Hematopoietic multipotent progenitor cell (in vitro differentiated cells): ENCODE results near the gene HMGA1. TPM values are rescaled to one million over a fixed set of nuclear protein-coding genes. Genes with fewer than 3 reads are reported as not detected.
"Not testable (repeated sequence)": the region's sequence is repeated elsewhere in the genome, so short reads cannot be mapped to it uniquely, and the experiment has no call there.

Experiments
- DNase-seq, 3 donors: peaks; one replicate each; pipeline ENCODE4 v3.0.0-alpha.2; 2011 to 2015; ENCODE audit warnings: low read depth in 2 of 3, low spot score in 2 of 3
- total RNA-seq: library from RNA; depleted of rRNA; stranded (reverse); fragments of >200 nt; gene quantifications from one replicate; pipeline ENCODE4 v1.2.3, GENCODE V29; 2012

Gene HMGA1
- total RNA-seq, 1 donor, result 258 TPM

DNA sequence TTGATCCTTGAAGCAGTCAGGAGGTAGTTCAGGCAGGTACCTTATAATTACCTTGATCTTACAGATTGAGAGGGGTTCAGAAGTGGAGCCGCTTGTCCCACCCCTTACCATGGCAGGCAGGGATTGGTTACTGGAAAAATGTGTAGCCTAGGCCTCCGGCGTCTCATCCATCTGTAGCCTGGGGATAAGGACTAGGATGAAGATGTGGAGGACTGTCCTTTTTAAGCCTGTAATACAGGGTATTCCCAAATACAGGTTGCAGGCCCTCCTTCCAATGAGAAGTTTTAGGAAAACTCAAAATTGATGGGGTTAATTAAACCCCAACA, 2.8 kb downstream of the HMGA1 start:
- no peak for DNase-seq

DNA sequence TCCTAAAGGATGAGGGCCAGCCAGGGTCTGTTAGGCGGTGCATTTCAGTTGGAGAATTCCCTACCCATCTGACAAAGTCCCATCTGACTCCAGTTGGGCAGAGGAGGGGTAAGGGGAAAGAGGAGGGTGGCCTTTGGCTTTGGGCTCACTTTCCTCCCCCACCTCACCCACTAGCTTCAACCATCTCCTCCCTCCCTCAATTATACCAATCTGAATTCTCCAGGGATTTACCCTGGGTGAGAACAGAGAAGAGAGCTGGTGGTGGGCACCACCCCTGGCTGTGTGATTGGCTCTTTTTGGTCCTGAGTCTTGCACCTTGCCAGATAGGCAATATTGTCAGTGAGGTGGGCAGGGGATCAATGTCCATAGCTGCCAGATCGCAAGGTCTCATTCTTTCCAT, 3.2 kb downstream of the HMGA1 start:
- no peak for DNase-seq

DNA sequence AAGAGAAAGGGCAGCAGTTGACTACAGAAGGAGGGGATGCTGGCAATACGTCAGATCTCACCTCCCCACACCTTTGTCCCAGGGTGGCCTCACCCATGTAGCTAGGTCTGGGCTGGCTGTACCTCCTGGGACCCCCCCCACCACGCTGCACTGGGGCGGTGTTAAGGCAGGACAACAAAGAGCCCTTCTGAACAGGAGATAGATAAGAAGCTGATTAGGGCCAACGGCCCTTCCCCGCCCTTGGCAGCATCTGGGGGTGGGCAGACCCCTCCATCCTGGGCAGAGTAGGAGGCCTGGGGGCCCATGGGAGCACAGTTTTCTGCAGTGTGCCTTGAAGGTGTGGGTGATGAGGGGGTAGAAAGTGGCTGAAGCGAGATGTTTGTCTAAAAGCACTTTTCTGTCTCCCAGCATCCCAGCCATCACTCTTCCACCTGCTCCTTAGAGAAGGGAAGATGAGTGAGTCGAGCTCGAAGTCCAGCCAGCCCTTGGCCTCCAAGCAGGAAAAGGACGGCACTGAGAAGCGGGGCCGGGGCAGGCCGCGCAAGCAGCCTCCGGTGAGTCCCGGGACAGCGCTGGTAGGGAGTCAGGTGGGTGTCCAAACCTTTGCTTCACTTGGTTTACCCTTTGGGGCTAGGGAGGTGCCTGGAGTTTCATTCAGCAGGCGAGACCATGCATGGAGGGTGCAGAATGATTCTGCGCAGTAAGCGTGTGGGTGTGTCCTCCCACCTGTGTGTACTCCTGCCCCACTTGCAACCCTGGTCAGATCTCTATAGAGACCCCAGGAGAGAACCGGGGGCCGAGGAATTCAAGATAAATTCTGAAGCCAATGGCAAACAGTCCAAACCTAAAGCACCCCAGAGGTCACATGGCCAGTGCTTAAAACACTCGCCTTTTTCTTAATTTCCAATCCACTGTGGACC, 3.9 kb downstream of the HMGA1 start:
- DNase-seq, result no peak

DNA sequence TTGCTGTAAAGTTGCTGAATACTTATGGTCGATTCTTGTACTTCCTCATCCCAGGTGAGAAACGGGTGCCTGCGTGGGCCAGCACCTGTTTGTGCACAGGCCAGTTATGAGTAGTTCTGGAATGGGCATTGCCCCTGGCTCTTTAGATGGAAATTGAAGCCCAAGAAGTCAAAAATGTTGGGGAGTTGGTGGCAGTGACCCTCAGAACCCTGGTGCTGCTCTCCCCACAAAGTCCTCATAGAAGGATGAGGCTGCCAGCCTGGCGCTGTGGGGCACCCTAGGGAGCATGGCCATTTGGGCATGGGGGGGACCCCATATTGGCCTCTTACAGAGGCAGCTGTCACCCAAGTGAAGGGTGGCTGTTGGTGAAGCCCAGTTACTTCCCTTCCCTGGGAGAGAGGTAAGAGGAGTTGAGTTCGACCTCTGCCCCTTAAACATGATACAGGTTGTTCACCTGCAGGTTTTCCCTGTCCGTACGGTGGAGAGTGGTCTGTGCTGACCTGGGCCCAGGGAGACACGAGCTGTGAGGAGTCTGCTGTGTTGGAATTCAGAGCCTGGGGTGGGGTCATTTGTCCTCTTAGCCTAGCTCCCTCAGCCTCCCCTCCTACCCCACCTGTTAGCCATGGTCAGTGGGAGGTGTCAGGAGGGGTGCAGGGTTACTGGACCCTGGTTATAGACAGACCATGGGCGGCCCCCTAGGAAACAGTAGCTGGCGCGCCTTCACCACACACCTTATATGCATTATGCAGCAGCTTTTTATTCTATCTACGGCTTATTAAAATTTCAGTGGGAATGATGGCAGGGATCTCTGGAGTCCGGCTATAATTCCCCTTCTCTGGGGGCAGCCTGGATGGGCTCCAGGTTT, 4.9 kb downstream of the HMGA1 start:
- DNase-seq, result no peak

DNA sequence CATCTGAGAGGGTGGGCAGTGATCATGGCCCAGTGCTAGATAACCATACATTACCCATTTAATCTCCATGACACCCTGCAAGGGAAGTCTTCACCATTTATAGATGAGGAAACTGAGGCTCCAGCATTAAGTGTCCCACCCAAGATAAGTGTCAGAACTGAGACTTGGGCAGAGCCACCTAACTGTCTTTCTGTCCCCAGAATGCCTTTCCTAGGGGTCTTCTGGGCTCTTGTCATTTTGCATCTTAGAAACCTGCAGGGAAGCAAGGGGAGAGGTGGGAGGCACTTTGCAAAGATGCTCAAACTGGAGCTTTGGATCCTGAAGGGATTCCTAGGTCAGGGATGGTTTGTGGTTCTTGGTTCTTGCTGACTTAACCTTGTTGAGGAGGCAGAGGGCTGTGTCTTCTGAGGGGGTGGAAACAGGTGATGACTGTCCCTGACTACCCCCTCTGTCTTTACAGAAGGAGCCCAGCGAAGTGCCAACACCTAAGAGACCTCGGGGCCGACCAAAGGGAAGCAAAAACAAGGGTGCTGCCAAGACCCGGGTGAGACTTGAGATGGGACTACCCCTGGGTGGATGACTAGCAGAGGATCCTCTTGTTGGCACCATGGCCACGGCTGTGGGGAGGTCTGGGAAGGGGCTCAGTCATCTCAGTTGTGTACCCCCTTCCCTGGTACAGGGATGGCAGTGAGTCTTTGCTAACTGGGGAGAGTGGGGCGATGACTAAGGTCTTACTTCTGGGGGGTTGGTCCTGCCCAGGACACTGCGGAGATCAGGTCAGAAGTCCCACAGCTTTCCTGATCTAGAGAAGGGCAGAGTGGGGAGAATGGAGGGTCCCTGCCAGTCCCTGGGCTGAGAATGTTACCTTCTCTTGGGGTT, 5.8 kb downstream of the HMGA1 start:
- DNase-seq, result no peak

DNA sequence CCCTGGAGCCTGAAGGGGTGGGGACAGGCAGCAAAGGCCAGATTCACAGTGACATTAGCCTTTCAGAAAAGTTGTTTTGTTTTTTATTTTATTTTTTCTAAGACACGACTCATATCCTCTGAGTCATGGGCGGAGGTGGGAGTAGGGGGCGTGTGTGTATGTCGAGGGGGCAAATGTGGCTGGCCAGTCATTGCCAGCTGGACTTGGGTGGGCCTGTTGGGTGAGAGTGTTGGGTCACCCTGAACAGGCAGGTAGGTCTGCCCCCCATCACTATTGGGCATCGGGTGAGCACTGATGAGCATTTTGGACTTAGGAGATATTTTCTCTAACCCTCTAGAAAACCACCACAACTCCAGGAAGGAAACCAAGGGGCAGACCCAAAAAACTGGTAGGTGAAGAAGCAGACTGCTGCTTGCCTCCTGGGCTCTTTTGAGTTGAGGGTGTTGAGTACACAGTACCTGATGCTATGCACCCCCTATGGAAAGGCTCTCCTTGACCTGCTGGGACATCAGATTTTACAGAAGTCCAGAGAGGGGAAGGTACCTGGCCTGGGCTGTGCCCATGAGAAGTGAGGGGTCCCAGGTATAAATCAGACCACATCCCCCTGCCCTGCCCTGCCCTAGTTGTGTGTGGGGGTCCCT, 6.6 kb downstream of the HMGA1 start:
- DNase-seq, result peak in 1 of 3 donors; percentile 56

DNA sequence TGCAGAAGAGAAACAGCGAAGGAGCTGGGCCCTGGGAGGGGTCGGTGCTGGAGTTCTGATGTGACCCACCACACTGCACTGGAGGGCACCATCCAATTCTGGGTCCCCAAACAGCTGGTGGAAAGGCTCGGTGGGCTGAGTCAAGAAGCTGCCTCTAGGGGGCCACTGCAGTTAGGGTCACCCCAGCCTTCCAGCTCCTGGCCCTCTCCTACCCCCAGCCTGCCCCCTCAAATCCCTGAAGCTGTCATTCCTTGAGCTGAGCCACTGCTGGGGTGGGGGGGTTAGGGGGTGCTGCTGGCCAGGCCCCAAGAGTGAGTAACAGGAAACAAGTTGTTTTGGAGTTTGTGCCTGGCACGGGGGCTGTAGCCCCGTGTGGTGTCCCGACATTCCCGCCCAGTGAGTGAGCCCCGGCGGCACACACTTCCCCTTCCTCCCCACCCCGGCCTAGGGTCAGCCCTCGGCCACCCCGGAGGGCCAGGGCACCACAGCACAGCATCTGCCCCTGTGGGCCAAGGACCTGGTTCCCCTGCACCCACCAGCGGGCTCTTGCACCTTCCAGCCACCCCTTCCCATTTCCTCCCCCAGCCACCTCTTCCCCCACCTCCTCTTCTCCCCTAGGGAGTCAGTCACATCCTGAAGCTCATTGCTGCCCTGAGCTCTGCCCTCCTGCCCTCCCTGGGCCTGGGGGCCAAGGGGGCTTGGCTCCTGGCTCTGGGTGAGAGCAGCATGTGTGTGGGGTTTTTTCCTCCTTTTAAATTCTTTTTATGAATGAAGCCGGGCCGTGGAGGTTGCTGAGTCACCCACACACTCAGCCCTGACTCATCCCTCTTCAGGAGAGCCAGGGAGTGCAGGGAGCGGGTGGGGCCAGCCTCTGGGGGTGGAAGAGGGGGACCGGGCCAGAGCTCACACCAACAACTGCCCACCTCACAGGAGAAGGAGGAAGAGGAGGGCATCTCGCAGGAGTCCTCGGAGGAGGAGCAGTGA, 7.5 kb downstream of the HMGA1 start:
- DNase-seq, result peak in 2 of 3 donors; percentile 77 to 86

DNA sequence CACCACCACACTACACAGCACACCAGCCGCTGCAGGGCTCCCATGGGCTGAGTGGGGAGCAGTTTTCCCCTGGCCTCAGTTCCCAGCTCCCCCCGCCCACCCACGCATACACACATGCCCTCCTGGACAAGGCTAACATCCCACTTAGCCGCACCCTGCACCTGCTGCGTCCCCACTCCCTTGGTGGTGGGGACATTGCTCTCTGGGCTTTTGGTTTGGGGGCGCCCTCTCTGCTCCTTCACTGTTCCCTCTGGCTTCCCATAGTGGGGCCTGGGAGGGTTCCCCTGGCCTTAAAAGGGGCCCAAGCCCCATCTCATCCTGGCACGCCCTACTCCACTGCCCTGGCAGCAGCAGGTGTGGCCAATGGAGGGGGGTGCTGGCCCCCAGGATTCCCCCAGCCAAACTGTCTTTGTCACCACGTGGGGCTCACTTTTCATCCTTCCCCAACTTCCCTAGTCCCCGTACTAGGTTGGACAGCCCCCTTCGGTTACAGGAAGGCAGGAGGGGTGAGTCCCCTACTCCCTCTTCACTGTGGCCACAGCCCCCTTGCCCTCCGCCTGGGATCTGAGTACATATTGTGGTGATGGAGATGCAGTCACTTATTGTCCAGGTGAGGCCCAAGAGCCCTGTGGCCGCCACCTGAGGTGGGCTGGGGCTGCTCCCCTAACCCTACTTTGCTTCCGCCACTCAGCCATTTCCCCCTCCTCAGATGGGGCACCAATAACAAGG, 8.5 kb downstream of the HMGA1 start:
- DNase-seq, result not testable (repeated sequence)

DNA sequence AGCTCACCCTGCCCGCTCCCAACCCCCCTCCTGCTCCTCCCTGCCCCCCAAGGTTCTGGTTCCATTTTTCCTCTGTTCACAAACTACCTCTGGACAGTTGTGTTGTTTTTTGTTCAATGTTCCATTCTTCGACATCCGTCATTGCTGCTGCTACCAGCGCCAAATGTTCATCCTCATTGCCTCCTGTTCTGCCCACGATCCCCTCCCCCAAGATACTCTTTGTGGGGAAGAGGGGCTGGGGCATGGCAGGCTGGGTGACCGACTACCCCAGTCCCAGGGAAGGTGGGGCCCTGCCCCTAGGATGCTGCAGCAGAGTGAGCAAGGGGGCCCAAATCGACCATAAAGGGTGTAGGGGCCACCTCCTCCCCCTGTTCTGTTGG, 9.1 kb downstream of the HMGA1 start:
- not testable (repeated sequence) for DNase-seq

DNA sequence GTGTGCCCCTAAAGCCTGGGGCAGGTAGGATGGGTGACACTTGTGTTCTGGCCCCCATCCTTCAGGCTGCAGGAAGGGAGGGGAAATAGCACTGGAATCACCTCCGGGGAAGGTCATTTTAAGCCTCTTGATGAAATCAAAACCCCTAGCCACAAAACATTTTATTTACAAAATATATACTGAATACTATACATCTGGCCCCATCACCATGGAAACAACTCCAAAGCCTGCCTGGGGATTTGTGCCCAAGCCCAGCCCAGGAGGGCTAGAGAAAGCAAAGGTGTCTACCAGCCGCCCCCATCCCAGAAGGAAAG, 9.5 kb downstream of the HMGA1 start:
- no peak for DNase-seq

DNA sequence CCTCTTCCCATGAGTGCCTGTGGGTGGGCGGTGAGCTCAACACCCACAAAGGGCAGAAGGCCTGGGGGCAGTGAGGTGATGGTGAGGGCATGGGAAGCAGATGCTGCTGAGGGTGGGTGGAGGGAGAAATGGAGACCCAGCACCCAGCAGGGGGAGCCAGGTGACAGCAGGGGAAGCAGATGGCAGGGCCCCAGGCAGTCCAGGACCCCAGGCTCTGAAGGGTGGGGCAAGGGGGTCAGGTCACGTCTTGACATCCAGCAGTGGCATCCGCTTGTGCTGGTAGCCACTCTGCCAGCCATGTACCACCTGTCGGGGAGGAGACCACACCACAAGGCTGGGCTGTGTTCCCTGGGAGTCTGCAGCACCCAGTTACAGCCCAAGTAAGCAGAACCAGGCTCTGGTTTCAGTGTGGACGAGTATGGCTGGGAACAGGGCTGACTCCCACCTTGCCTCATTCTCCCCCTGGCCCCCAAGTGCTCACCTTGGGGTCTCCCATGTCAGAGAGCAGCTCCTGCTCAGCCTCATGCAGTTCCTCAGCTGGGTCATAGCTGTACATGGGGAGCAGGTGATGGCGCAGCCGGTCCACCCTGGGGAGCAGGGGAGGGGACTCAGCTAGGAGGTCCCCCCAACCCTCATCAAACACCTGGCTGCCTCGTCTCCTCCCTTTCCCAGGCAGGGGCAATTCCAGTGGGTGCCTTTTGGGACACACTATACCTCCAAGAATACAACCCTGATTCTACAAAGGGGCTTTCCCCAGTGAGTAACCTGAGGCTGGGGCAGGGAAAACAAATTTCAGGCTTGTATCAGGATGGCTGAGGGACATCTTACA, 10.1 kb downstream of the HMGA1 start:
- peak in 2 of 3 donors; percentile 64 to 73 for DNase-seq

DNA sequence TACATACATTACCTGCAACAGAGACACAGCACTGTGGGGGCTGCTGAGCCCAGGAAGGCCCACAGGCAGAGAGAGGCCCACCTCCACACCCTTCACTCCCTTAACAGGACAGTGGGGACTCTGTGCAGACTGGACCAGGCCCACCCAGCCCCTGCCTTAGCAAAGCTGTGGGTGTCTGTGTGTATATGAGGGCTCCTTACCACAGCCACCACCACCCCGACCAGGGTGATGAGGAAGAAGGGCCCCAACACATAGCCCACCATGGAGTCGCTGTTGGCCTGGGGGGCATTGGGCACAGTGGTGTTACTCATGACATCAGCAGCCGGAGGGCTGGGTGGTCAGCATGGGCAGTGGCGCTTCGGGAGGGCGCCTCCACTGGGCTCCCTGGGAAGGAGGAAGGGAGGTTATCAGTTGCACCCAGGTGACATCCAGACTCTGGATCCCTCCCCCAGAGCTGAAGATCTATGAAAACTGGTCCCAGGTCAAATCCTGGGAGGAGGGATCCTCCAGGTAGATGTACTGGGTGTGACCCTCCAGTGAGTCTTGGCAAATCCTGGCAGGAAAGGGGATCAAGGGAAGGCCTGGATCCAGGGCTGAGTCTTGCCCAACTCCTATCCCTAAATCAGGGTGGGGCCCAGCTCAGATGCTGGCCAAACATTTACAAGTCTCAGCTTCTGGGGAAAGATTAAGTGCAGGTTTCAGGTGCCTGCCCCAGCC, 11.0 kb downstream of the HMGA1 start:
- no peak for DNase-seq

DNA sequence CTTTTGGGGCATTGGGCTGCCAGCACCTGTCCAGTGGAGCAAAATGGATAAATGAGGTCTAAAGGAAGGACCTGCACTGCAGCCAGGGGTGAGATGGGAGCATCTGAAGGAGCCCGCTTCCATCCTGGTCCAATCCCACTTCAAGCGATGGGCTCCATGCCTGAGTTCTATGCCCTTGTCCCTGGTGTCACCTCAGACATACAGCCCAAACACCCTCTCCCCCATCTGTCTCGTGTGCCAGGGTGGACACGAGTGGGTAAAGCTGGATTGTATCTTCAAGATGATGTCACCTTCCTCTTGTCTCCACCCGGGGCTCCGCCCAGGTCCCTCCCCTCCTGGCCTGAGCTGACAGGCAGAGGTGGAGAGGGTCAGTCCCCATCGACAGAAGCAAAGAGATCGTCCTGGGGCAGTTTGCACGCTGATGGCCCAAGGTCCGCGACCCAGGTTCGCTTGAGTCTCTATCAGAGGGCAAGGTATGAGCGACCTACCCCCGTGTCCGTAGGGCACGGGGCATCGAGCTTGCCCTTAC, 11.6 kb downstream of the HMGA1 start:
- DNase-seq, result peak in 1 of 3 donors; percentile 50

DNA sequence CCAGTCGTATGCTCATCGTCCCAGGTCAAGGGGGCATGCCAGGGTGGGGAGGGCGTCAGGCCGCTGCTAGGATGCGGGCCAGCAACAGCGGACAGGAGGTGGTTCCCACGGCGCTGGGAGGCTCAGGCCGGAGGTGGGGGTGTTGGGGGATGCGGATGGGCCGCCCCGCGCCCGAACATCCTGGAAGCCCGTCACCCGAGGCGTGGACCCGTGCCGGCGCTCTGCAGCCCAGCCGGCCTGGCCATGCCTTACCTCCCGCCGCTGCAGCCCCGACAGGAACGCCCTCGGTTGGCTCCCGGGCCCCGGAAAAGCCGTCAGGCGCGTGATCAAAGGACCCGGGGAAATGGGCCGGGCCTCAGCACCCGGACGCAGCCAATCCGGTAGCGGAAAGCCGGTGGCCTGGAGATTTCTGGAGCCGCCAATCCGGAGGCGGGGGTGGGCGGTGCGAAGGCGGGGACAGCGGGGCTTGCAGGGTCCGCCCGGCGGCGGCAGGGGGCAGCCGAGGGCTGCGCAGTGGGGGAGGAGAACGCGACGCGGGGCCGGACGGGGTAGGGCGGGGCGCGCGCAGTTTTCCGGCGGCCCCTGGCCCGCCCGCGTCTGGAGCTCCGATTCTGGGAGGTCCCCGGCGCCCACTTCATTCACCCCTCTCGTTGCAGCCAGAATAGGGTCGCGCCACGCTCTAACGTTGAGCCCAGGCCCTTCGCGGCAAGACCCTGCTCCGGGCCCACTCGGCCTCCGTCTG, 12.2 kb downstream of the HMGA1 start, which contains the start of gene SMIM29:
TSS of gene SMIM29 (minus strand) at position 280 of the 742 bp plus-strand sequence. CDS start 1,215 bp downstream, outside the sequence.
- peak; percentile 91 to 95 (median 91) for DNase-seq

DNA sequence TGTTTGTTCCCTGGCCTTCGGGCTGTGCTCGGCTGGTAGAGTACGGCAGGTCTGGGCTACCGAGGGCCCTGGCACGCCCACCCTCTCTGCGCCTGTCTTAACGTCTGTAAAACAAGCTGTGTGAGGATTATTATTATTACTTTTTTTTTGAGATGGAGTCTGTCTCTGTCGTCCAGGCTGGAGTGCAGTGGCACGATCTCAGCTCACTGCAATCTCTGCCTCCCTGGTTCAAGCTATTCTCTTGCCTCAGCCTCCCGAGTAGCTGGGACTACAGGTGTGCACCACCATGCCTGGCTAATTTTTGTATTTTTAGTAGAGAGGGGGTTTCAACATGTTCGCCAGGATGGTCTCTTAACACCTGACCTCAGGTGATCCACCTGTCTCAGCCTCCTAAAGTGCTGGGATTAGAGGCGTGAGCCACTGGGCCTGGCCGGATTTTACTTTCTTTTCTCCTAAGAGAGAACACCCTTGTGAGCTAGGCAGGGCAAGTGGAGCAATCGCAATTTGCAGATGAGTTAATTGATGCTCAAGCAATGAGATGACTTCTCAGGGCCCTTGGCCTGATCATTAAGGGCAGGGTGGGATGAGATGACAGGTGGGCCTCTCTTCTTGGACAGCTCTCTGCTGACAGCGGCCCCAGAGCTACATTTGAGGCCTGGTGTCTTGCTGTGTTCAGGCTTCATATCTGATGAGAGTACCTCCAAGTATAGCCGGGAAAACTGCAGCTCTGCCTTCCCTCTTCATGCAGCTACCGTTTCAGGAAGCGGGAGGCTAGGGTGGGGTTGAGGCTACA, 13.0 kb downstream of the HMGA1 start:
- no peak for DNase-seq
